Ishikawa (cell line): Measurements from ENCODE around the gene STK39.

ENCODE experiments used
- CEBPB ChIP-seq: IDR thresholded peaks from 2 replicates; pipeline ENCODE4 v1.6.1; 2012
- CREB1 ChIP-seq: IDR thresholded peaks from 2 replicates; pipeline ENCODE4 v1.6.1; 2012; ENCODE audit warnings: low read depth
- EP300 ChIP-seq: IDR thresholded peaks from 2 replicates; pipeline ENCODE4 v1.6.1; 2012; ENCODE audit warnings: borderline replicate concordance
- FOXM1 ChIP-seq: IDR thresholded peaks from 2 replicates; pipeline ENCODE4 v1.6.1; 2012; ENCODE audit warnings: low read depth, borderline replicate concordance
- RAD21 ChIP-seq: IDR thresholded peaks from 2 replicates; pipeline ENCODE4 v1.6.1; 2012; ENCODE audit warnings: low read depth
- TAF1 ChIP-seq: IDR thresholded peaks from 2 replicates; pipeline ENCODE4 v1.6.1; 2012; ENCODE audit warnings: low read depth, mild to moderate bottlenecking
- TEAD4 ChIP-seq: IDR thresholded peaks from 2 replicates; pipeline ENCODE4 v1.6.1; 2012
- YY1 ChIP-seq: IDR thresholded peaks from 2 replicates; pipeline ENCODE4 v1.6.1; 2012; ENCODE audit warnings: low read depth
- ZBTB7A ChIP-seq: IDR thresholded peaks from 2 replicates; pipeline ENCODE4 v1.6.1; 2012; ENCODE audit warnings: low read depth
- TF ChIP-seq, protein P1 (sequence below): IDR thresholded peaks from 2 replicates; pipeline ENCODE4 v1.6.1; 2012; ENCODE audit warnings: low read depth, mild to moderate bottlenecking
- TF ChIP-seq, protein P2 (sequence below): IDR thresholded peaks from 2 replicates; pipeline ENCODE4 v1.6.1; 2012

DNA sequence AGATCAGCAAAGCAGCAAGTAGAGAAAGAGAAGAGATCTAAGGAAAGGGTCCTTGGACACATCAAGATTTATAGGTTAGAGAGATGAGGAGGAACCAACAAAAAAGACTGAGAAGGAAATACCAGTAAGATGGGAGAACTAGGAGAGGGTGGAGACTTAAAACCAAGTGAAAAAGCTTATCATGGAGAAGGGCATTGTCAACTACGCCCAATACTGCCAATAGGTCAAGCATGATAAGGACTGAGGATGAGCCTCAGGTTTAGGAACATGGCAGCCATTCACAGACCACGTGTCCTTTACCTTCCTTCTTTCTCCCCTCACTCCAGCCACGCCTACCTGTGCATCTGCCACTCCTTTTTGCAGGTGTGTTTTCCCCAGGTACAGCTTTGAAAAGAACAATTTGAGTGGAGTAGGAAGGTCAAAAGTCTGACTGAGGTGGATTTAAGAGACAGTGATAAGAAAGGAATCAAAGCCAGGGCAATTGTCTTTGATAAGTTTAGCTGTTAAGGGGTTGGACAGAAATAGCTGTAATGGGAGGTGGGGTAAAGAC lies 238.7 kb downstream of the STK39 start:
- TF ChIP-seq YY1: no peak
- TF ChIP-seq TAF1: no peak
- TF ChIP-seq, protein P1, sequence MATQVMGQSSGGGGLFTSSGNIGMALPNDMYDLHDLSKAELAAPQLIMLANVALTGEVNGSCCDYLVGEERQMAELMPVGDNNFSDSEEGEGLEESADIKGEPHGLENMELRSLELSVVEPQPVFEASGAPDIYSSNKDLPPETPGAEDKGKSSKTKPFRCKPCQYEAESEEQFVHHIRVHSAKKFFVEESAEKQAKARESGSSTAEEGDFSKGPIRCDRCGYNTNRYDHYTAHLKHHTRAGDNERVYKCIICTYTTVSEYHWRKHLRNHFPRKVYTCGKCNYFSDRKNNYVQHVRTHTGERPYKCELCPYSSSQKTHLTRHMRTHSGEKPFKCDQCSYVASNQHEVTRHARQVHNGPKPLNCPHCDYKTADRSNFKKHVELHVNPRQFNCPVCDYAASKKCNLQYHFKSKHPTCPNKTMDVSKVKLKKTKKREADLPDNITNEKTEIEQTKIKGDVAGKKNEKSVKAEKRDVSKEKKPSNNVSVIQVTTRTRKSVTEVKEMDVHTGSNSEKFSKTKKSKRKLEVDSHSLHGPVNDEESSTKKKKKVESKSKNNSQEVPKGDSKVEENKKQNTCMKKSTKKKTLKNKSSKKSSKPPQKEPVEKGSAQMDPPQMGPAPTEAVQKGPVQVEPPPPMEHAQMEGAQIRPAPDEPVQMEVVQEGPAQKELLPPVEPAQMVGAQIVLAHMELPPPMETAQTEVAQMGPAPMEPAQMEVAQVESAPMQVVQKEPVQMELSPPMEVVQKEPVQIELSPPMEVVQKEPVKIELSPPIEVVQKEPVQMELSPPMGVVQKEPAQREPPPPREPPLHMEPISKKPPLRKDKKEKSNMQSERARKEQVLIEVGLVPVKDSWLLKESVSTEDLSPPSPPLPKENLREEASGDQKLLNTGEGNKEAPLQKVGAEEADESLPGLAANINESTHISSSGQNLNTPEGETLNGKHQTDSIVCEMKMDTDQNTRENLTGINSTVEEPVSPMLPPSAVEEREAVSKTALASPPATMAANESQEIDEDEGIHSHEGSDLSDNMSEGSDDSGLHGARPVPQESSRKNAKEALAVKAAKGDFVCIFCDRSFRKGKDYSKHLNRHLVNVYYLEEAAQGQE: no peak
- TF ChIP-seq EP300: no peak
- TF ChIP-seq CREB1: no peak
- TF ChIP-seq CEBPB: no peak
- TF ChIP-seq TEAD4: no peak
- TF ChIP-seq RAD21: no peak
- TF ChIP-seq FOXM1: no peak
- TF ChIP-seq, protein P2, sequence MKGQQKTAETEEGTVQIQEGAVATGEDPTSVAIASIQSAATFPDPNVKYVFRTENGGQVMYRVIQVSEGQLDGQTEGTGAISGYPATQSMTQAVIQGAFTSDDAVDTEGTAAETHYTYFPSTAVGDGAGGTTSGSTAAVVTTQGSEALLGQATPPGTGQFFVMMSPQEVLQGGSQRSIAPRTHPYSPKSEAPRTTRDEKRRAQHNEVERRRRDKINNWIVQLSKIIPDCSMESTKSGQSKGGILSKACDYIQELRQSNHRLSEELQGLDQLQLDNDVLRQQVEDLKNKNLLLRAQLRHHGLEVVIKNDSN: no peak
- no peak for TF ChIP-seq ZBTB7A
